Measurements from ENCODE around the gene SETD5.

Gene SETD5

DNA sequence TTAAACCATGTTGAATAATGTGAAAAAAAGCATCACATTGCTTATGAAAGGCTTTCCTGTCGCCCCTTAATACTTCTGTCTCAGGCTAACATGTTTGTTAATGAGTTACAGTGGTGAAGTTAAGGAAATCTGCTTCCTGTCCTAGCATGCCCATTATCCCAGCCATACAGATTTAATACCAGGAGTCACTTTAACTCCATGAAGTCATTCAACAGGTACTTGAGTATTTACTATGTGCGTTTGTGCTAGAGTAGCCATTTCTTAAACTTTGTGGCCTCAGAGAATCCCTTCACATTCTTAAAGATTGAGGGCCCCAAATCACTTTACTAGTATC, 10.1 kb upstream of the SETD5 start:
- DNase-seq (ENCODE audit: low read depth) = no peak

GRCh38 chr3:9388142-9388541, 9.3 kb upstream of the SETD5 start:
- DNase-seq (ENCODE audit: low read depth) = no peak

DNA sequence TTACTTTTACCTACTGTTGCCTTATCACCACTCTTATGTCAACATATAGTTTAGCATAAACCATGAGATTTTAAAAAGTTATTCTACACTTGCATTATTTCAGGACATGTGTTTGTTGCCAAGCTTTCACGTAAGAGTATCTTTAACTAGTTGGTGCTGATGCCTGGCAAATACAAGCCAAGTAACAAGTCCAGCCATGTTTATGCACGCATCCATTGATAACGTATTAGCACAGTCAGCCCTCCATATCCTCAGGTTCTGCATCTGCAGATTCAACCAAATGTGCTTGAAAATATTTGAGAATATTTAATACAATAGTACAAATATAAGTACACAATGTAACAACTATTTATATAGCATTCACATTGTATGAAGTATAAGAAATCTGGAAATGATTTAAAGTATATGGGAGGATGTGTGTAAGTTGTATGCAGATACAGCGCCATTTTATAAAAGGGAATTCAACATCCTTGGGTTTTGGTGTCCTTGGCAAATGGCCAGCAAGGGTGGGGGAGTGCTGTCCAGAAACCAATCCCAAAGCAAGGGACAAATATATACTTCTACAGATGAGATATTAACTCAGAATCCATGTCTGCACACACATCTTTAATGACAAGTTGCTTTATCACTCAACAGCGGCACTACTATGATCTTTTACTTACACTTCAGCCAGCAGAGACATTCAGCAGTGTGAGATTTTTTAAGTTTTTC, 8.7 kb upstream of the SETD5 start:
- no peak for DNase-seq (ENCODE audit: low read depth)

- no peak for DNase-seq (ENCODE audit: low read depth)
Measured at GRCh38 chr3:9390265-9390888, 7.0 kb upstream of the SETD5 start.

GRCh38 chr3:9392041-9392440, 5.4 kb upstream of the SETD5 start:
- no peak for DNase-seq (ENCODE audit: low read depth)

GRCh38 chr3:9395570-9396300, 1.7 kb upstream of the SETD5 start:
- DNase-seq (ENCODE audit: low read depth) = no peak

DNA sequence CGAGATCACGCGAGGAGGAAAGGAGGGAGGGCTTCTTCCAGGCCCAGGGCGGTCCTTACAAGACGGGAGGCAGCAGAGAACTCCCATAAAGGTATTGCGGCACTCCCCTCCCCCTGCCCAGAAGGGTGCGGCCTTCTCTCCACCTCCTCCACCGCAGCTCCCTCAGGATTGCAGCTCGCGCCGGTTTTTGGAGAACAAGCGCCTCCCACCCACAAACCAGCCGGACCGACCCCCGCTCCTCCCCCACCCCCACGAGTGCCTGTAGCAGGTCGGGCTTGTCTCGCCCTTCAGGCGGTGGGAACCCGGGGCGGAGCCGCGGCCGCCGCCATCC, 1.1 kb upstream of the SETD5 start:
- peak; percentile 96 for DNase-seq (ENCODE audit: low read depth)

GRCh38 chr3:9396632-9397331, 633 bp upstream of the SETD5 start:
- DNase-seq (ENCODE audit: low read depth) = peak; percentile 98

GRCh38 chr3:9397906-9398699, 688 bp downstream of the SETD5 start:
- DNase-seq (ENCODE audit: low read depth) = peak; percentile 51

DNA sequence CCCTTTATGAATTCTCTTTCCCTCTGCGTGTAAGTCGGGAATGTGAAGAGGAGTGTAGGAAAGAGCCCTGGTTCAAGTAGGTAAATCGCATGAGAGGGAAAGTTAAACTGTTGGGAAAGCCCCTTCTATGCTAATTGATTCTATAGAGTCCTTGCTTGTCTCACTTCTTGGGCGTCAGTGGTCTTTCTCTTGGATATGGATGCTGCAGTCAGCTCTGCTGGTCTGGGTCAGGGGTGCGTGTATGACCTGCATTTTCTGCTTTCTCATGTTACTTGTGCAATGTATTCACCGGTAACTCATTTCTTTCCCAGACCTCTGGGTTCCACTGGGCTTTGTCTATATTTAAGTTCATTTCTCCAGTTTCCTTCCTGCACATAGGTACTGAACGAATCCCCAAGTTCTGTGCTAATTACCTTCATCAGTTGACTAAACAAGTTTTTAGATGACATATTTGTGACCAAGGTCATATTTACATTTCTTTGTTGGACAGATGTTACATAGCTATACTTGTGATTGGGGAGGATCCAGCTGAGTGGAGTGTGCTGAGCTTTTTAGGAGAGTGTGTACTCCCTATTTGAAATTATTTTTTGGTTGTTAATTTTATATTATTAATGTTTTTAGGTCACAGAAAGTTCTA, 1.4 kb downstream of the SETD5 start:
- DNase-seq (ENCODE audit: low read depth) = peak; percentile 73

- DNase-seq (ENCODE audit: low read depth) = peak; percentile 36
Measured at GRCh38 chr3:9399337-9399703, 1.9 kb downstream of the SETD5 start.

DNA sequence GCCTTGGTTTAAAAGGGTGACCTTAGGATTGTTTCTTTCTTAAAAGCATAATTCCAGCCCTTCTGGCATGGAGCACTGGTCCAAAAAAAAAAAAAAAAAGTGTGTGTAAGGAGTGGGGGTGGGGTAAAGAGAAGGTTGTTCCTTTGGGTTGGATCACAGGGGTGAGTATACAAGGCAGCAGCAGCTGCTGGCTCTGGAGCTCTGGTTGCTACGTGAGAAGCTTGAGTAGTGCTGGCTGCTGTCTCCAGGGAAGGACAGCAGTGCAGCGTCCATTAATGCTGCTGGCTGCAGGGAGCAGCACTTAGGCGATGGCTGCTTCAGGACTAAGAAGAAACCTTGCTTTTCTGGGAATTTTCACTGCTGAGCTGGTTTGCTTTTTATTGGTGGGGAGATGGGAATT, 2.3 kb downstream of the SETD5 start:
- peak; percentile 90 for DNase-seq (ENCODE audit: low read depth)

GRCh38 chr3:9400616-9401015, 3.2 kb downstream of the SETD5 start:
- DNase-seq (ENCODE audit: low read depth) = peak; percentile 31

- DNase-seq (ENCODE audit: low read depth) = no peak
Measured at GRCh38 chr3:9401986-9402385, 4.6 kb downstream of the SETD5 start.

DNA sequence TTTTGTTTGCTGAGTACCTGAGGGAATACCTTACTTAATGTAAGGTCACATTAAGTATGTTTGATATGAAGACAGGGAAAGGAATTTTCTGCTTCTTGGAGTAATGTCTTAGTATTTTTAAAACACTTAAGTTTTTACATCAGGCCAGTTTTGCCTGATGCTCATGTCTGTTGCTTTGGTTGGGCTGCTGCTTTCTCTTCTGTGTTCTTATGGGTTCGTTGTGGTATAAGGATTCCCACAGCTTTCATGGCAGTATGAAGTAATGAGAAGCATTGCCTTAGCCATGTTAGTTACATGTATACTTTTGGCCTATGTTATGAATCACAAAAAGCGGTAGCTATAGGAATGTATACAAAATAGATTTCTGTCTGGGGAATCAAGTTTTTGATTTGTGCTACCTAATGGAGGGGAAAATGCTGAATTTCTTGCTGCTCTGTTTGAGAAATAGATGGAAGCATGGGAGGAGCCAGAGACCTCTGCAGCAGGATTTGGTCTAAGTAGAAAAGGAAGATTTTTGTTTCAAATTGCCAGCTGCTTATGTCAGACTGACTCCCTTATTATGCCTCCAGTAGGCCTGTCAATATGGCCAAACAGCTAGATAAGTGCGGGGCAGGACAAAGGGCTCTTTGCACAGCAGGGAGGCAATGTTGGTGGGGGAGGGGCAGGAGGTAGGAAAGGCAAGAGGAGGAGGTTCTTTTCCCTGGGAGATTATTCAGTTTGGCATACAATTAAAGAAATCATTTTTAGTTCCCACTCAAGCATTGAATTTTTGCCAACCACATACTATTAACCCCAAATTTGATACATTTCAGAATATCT, 5.2 kb downstream of the SETD5 start:
- peak; percentile 24 for DNase-seq (ENCODE audit: low read depth)

DNA sequence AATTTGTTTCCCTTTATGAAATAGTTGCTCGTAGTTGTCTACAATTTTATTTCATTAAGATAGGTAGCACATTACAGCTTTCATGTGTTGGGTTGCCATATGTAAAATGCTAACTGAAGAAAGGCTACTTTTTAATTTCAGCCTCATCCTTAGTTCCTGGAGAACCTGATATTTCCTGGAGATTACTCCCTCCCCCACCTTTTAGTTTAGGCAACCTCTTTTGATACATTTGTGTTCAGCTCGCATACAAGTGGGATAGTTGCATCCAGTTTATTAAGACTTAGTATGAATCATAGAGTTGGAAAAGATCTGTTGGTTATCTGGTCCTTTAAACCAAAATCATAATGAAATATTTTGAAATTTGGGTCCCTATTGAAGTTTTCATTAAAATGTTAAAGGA, 6.0 kb downstream of the SETD5 start:
- no peak for DNase-seq (ENCODE audit: low read depth)

DNA sequence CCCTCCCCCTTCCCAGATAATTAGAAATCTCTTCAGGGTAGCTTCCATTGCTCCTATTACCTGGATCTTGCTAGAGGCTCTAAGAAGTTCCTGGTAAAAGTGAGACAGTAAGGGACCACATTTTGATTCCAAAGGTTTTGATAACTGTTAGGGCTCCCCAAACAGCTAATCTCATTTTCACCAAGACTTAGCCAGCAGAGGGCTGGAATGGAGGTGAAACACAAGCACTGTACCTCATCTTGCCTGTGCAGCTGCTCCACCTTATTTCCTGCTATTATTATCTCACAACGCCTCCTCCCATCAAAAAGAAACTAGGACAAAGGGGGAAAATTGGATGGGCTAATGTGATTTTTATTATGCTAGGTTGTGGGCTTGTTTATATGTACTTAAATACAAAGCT, 7.3 kb downstream of the SETD5 start:
- no peak for DNase-seq (ENCODE audit: low read depth)

DNA sequence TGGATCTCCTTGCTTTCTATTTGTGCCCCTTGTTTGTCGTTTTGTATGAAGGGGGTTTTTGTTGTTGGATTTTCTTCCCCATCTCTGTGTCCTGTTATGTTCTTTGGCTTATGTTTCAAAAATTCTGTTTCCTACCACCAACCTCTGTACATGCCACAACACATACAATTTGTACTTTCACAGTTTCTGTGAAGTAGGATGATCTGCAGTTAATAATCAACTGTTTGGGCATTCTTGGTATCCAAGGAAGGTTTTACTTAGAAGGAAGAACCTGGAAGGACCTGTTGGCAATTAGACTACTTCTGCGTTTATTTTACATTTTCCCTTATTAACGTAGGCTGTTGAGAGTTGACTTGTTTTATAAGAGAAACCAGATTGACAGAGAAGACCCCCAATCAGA, 8.3 kb downstream of the SETD5 start:
- DNase-seq (ENCODE audit: low read depth) = no peak

- DNase-seq (ENCODE audit: low read depth) = no peak
Measured at GRCh38 chr3:9406856-9407626, 9.6 kb downstream of the SETD5 start.

DNA sequence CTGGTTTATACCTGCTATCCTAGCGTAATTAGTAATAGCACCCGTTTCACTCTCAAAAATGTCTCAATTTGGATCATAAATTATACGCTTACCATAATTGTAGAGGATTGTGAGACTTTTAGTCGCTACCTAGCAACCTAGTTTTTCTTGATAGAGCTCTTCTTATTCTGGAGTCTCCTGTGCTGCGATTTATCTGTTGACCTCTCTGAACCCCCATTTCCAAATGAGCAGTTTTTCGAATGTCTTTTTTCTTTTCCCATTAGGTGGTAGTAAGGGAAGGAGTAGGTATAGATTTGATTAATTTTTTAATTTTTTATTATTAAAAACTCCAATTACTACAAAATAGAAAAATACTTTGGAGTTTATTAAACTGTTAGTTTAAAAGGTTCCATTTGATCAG, 10.6 kb downstream of the SETD5 start:
- no peak for DNase-seq (ENCODE audit: low read depth)

Data from ELR (cell line).